GM21737 (cell line): Measurements from ENCODE around the gene RUNX2.

ENCODE experiments used
- ATAC-seq: cut with Tn5 transposase; IDR thresholded peaks from one replicate; pipeline ENCODE4 v1.9.1; 2021; ENCODE audit warnings: mild to moderate bottlenecking, moderate library complexity; ENCODE audit not compliant: unreplicated experiment

The RUNX2 gene

DNA sequence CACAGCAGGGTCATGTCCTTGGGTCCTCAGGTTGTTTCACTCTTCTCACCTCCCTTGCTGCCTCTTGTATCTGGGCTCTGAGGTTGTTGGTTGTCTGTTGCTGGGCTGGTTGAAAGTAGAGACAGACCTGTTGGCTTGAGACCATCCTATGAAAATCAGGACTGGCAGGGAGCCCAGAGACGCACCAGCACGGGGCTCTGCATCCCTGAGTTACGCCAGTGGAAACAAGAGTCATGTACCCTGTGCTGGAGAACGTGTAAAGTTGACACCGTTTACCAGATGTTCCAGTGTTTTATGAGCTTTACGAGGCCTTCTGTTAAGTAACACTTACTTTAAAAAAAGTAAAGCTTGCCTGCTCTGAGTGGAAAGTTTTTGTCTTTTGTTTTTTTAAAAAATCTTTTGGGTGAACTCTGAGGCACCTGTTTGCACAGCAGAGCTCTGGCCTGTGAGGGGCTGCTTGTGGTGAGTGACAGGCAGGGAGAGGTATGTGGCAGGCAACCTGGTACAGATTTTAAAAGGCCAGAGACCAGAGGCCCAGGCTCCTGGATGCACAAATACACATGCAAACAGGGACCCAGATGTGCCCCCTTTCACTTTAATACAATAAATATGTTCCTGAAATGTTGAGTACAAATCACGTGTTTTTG, 309.6 kb downstream of the RUNX2 start:
- ATAC-seq: no peak

DNA sequence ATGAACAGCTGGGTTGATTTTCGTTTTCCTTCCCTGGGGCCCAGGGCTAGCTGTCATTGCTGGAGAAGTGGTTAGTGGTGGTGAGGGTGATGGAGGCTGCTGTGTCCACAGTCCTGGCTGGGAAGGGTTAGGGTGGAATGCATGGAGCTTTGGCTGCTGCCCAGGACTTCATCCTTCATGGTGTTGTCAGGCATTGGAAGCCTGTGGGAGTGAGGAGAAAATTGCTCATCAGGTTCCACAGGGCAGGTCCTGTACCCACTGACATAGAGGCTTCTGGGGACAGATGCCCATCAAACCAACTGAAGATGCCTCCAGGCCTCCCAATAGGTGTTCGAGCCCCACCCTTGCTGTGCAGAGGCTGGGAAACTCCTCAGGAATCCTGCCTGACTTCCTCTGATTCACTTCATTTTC, 312.0 kb downstream of the RUNX2 start:
- ATAC-seq: no peak

DNA sequence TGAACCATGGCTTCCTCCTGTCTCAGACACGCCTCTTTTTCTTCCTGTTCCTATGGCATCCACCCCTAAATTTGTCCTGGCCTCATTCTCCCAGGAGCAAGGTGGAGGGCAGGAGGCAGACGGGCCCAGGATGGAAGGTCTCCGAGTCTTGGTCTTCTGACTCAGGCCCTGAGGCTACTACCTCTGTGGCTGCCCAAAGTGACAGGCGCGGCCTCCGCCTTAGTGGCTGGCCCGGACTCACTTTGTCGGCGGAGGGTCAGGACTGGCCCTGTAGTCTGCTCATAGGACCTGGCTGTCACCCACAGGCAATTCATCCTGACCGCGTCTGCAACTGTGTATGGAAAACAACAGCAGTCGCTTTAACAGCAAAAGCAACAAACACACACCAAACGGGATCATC, 312.7 kb downstream of the RUNX2 start:
- ATAC-seq: no peak

DNA sequence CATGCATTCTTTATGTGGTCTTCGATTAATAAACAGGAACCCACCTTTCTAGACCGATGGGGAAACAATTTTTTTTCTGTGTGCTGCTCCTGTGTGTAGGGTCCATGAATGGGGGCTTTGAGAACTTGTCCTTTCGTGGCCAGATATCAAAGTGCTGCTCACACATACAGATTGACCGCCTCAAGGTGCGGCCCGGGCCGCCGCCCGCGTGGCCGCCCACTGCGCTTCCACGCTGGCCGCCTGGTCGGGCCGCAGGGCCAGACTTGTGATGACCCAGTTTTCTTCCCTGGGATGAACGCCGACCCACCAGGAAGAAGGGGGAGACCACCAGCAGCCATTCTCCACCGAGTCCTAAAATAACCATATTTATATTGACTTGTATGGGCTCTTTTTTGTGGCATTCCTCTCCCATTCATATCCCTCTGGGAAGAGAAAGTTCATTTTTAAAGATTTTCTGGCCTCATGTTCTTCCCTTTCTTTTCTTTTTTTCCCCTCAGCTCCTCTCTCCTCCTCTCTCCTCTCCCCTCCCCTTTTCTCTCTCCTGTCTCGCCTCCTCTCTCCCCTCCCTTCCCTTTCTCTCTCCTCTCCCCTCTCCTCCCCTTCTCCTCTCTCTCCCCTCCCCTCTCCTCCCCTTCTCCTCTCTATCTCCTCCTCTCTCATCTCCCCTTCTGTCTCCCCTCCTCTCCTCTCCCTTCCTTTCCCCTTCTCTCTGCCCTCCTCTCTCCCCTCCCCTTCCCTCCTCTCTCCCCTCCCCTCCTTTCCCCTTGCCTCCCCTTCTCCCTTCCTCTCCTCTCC, 314.4 kb downstream of the RUNX2 start:
- no peak for ATAC-seq

- no peak for ATAC-seq
These were observed 315.0 kb downstream of the RUNX2 start for GRCh38 chr6:45643126-45643525.

DNA sequence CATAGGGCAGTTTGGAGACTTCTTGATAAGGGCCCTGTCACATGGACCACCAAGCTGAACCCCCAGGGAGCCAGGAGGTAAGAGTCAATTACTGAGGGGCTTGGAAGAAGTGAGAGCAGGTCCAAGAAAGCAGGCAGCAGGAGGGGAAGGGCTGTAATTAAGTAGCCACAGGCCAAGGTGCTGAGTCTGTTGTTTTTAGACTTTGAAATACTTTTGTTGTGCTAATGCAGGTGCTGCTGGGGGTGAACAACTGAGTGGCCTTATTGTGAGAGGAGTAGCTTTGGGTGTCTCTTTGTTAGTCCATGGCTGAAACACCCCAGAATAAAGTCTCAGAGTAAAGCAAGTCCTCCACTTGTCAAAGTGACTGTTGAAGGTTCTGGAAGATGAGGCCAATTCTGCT, 316.6 kb downstream of the RUNX2 start:
- ATAC-seq: no peak

GRCh38 chr6:45645302-45645701, 317.2 kb downstream of the RUNX2 start:
- no peak for ATAC-seq

- ATAC-seq: no peak
These were observed 319.5 kb downstream of the RUNX2 start for GRCh38 chr6:45647341-45648261.

DNA sequence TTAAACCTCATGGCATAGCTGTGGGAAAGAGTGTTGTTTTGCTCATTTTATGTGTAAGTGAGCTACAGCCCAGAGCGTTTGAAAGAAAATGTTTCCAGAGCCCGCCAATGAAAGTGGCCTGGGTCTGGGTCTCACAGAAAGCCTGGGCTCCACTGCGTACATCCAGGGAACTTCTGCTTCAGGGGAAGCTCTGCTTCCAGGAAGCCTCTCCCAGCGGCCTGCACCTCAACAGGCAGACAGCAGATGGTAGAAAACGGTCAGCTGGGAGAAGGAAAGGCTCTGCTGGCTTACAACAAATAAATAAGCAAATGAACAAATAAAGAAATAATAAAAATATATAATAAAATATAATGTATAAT, 320.1 kb downstream of the RUNX2 start:
- no peak for ATAC-seq

- ATAC-seq: no peak
These were observed 322.5 kb downstream of the RUNX2 start for GRCh38 chr6:45650524-45651135.

GRCh38 chr6:45651301-45651700, 323.2 kb downstream of the RUNX2 start:
- no peak for ATAC-seq

- no peak for ATAC-seq
These were observed 324.3 kb downstream of the RUNX2 start for GRCh38 chr6:45652416-45652815.

- no peak for ATAC-seq
These were observed 325.2 kb downstream of the RUNX2 start for GRCh38 chr6:45653117-45653883.

- no peak for ATAC-seq
These were observed 326.5 kb downstream of the RUNX2 start for GRCh38 chr6:45654673-45655072.

DNA sequence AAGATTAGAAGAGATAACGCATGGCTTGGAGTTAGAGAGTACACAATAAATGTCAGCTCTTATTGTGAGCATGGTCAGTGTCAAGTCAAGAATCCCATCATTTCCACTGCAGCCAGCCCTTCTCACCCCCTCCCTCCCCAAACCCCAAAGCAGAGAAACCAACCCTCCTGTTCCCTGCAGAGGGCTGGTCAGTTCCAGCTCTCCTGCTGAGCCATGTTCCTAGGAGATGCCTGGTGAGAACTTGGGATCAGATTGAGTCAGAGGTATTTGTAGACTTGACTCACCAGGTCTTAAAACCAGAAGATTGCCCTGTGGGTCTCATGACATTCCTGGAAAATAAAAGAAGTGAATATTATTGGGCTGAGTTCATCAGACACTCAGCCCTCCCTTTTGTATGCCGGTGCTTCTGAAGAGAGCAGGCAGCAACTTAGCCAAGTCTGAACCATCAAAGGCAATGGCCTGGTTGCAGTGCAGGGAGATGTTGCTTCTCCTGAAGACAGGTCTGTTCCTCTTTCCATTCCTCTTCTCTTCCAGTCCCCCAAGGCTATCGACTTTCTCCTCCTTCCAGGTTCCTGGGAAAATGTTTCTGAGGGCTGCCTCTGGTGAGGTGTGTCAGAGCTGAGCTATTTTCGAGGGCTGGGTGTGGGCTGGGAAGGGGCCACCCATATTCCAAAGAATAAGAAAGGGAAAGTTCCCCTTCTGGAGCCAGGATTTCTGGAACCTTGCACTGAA, 327.8 kb downstream of the RUNX2 start:
- ATAC-seq: no peak

DNA sequence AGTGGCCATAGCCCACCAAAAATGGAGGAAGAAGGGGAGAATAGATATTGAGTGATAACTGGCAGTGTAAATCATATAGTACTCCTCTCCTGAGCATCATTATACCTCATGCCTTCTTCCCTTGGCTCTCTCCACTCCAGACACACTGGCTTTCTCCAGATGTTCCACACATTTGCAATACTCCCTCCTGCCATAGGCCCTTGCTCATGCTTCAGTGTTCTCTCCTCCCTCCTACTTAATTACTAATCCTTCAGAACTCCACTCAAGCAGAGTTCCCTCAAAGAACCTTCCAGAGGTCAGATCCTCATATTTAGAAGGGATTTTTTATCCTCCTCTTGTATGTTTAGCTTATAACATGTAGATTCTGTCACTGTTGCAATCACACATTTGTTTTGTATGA, 329.1 kb downstream of the RUNX2 start:
- ATAC-seq: no peak

DNA sequence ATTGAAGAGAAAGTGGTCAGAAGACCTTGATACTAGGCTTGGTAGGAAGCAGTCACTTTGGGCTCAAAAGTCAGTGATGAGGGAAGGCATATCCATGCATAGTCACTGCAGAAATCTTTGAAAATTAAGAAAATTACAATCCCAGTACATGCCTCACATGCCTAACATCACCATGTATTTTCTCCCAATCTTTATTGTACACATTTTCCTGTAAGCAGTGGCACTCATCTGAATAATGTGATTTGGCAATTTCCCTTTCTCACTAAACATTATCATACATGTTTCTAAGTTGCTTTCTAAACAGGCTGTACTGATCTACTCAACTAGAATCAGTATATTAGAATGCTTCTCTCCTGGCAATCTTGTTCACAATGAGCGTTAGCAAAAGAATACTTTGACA, 330.3 kb downstream of the RUNX2 start:
- no peak for ATAC-seq

GRCh38 chr6:45658958-45659357, 330.8 kb downstream of the RUNX2 start:
- no peak for ATAC-seq

DNA sequence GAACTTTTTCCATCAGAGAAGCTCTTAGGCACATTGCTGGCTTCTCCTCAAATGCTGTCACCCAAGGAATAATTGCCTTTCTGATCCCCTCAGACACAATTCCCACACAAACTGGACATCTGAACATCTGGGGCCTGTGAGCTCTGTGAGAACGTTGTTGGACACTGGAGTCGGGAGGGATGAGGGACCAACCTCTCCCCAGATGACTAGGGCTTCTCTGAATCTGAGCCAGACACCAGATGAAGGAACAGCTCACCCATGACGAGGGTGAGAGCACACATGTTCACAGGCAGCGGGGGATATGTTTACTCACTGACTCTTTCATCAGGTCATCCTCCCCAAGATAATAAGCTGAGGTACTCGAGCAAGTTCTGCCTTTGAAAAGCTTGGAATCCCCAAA, 333.5 kb downstream of the RUNX2 start:
- no peak for ATAC-seq
